RKO (cell line): ENCODE results near the gene DUSP28.
"Not testable (repeated sequence)": the region's sequence is repeated elsewhere in the genome, so short reads cannot be mapped to it uniquely, and the experiment has no call there.

ENCODE experiments used
- DNase-seq: peaks from one replicate; pipeline ENCODE4 v3.0.0-alpha.2; 2016; ENCODE audit warnings: low spot score

DUSP28 gene

DNA sequence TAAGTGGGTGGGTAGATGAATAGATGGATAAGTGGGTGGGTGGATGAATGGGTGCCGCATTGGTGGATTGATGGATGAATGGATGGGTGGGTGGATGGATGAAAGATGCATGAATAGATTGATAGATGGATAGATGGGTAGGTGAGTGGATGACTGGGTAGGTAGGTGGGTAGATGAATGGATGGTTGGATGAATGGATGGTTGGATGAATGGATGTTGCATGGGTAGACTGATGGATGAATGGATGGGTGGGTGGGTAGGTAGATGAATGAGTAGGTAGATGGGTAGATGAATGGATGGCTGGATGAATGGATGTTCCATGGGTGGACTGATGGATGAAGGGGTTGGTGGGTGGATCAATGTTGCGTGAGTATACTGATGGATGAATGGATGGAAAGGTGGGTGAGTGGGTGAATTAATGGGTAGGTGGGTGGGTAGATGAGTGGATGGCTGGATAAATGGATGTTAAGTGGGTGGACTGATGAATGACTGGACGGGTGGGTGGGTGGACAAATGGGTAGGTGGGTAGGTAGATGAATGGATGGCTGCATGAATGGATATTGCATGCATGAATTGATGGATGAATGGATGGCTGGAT lies 32.9 kb upstream of the DUSP28 start:
- DNase-seq: no peak

DNA sequence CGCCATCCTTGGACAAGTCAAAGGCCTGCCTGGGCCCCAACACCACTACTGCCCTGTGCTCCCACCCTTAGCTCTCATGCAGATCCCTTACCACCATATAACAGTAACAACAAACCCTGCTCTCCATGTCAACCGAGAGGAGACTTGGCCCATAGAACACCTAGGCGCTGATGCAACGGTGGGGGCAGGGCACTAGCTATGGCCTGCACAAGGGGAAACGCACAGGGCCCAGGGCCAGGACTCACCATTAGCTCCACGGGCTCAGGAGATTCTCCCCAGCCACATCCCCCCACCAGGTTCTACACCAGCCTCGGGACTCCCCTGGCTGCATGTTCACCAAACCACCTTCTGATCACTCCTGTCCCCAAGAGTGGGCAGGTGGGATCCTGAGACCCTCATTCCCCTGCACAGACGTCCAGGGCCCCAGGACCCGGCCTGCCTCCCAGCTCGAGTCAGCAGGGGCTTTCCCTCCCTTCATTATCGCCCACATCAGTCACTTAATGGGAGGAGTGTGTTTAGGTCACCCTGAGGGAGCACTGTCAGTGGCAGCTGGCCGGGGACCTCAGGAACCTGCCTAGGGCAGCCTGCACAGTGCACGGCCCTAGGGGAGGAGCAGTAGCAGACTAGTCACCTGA lies 31.6 kb upstream of the DUSP28 start:
- no peak for DNase-seq

DNA sequence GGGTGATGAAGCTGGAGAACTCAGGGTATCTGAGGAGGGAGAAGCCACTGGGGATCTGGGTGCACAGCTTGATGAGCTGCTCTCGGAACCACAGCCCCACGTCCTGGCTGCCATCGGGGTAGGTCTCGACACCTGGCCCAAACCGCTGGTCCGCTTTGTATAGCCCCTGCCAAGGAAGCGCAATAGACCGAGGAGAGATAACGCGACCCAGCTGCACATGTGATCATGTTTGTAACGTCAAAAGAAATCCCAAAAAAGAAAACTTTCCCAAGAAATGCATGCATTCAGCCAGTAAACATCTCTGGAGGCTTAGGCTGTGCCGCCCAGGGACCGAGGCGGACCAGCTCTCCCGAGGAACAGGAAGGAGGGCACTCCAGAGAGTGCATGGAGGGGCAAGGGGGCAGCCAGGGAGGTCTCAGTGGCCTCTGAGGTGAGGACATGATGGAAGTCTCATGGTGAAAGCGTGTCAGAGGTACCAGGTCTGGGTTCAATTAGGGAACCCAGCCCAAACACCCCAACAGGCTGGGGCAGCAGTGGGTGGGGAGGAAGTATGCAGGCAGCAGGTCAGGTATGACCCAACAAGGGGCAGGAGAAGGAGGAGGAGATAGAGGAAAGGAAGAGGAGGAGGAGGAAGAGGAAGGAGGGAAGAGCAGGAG lies 30.7 kb upstream of the DUSP28 start:
- DNase-seq: no peak

DNA sequence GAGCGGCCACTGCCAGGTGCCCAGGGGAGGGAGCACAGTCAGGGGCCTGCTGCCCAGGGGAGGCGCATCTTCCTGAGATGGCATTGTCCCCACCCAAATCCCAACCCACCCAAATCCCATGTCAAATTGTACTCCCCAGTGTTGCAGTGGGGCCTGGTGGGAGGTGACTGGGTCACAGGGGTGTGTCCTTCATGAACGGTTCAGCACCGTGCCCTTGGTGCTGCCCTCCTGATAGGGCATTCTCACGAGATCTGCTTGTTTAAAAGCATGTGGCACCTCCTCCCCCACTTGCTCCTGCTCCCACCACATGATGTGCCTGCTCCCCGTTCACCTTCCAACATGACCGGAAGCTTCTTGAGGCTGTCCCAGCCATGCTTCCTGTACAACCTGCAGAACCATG lies 30.0 kb upstream of the DUSP28 start:
- no peak for DNase-seq

DNA sequence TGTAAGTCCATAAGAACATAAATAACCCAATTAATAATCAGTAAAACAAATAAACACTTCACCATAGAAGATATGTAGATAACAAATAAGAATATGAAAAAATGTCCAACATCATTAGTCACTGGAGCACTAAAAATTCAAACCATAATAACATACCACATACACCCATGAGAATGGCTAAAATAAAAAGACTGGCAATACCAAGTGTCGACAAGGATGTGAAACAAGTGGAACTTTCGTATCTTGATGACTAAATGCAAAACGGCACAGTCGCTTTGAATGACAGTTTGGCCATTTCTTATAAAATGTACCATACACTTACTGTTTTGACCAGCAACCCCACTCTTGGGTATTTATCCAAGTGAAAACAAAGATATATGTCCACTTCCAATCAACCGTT lies 29.1 kb upstream of the DUSP28 start:
- DNase-seq: no peak

DNA sequence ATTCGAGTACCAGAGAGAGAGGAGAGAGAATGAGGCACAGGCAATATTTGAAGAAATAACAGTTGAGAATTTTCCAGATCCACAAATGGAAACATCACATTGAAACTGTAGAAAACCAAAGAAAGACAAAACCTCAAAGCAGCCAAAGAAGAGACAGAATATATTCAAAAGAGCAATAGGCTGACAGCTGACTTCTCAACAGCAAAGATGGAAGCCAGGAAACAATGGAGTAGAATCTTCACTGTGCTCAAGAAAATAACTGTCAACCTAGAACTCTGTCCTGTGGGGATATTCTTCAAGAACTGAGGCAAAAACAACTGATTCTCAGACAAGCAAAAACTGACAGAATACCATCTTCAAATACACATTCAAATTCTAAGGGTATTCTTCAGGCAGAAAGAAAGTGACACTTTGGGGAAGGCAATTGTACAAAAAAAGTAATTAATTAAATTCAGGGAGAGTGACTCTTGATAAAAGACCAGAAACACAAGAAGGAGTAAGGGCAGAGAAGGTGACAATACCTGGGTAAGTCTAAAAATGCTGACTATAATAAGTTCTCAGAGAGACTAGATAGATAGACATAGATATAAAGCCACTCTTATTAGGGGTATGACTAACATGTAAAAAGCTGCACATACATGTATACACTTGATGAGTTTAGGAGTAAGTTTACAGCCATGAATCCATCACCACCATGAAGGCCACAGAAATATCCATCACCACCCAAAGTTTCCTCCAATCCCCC lies 28.0 kb upstream of the DUSP28 start:
- peak; percentile 30 for DNase-seq

DNA sequence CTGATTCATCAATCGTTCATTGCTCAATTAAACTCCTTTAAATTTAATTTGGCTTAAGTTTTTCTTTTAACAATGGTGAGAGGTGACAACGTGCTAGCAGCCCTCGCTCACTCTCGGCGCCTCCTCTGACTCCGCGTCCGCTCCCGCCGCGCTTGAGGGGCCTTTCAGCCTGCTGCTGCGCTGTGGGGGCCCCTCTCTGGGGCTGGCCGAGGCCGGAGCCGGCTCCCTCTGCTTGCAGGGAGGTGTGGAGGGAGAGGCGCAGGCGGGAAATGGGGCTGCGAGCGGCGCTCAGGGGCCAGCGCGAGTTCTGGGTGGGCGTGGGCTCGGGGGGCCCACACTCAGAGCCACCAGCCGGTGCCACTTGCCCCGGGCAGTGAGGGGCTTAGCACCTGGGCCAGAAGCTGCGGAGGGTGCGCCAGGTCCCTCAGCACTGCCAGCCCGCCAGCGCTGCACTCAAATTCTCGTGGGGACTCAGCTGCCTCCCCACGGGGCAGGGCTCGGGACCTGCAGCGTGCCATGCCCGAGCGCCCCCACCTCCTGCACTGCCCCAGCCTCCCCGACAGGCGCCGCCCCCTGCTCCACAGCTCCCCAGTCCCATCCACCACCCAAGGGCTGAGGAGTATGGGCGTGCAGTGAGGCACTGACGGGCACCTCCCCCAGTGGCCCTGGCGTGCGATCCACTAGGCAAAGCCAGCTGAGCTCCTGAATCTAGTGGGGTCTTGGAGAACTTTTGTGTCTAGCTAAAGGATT lies 22.0 kb upstream of the DUSP28 start:
- no peak for DNase-seq

DNA sequence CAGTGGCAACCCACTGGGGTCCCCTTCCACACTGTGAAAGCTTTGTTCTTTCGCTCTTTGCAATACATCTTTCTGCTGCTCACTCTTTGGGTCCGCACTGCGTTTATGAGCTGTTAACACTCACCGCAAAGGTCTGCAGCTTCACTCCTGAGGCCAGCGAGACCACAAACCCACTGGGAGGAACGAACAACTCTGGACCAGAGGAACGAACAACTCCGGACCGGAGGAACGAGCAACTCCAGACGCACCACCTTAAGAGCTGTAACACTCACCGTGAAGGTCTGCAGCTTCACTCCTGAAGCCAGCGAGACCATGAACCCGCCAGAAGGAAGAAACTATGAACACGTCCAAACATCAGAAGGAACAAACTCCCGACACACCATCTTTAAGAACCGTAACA lies 21.1 kb upstream of the DUSP28 start:
- DNase-seq: not testable (repeated sequence)

DNA sequence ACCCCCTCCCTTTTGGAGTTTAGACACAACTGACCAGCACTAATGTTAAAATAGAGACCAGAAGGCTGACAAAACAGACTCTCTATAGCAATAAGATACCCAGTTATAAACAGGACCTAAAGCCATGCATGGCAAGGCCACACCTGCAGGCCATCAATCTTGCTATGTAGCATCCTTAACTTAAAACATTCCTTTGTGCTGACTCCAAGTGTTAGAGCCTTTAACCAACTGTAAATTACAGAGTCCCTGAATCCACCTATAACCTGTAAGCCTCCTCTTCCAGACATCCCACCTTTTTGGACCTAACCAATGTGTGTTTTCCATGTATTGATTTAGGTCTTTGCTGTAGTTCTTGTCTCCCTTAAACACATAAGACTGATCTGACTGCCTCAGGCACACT lies 20.3 kb upstream of the DUSP28 start:
- DNase-seq: no peak

DNA sequence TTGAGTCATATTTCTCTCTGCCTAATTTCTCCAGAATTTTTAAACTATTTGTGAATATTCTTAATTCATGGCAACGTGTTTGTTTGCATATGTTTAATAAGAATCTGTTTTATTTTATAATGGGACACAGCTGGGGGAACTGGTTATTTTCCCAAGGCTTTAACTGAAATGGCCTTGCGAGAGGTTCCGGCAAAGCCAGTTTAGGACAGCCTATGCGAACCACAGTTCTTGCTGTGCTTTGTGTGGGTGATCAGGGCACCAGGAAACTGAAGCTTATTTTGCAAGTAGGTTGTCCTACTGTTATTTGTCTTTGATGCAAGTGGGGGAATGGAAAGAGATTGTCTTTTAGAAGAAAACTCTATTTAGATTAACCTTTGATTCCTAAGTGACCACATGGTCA lies 8.9 kb upstream of the DUSP28 start:
- no peak for DNase-seq

DNA sequence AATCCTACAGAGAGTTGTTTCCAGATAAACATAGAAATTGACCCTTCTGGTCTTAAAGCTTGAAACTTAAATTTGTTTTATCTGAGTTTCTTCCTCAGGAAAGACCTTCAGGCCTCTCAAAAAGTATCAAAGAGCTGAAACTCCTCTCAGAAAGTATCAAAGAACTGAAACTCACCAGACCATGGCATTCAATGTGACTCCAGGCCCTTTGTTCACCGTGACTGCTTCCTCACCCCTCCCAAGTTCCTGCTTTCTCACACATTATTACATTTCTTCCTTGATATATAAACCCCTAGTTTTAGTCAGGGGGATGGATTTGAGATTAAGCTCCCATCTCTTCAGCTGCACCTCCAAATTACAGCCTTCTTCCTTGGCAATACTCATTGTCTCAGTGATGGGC lies 8.3 kb upstream of the DUSP28 start:
- no peak for DNase-seq

DNA sequence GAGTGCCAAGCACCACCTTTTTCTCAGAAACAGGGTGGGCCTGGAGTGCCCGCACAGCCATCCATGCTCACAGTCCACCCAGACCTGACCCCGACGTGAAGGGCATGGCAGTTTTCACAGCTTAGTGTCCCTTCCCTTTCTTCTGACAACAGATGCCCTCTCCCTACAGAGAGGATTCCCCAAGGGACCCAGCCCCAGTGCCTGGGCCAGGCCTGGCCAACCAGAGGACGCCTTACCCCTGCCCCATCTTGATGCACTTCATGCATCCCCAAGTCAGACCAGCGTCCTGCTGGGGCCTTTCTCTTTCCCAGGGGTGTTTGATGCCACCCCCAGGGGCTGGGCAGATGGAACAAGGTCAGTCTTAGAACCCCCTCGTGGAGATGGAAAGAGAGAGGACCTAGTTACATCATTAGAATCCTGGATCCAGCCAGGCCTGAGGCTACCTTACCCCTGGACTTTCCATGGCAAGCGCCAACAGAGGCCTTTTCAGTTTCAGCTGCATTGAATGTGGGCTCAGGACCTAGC lies 6.1 kb upstream of the DUSP28 start:
- no peak for DNase-seq

DNA sequence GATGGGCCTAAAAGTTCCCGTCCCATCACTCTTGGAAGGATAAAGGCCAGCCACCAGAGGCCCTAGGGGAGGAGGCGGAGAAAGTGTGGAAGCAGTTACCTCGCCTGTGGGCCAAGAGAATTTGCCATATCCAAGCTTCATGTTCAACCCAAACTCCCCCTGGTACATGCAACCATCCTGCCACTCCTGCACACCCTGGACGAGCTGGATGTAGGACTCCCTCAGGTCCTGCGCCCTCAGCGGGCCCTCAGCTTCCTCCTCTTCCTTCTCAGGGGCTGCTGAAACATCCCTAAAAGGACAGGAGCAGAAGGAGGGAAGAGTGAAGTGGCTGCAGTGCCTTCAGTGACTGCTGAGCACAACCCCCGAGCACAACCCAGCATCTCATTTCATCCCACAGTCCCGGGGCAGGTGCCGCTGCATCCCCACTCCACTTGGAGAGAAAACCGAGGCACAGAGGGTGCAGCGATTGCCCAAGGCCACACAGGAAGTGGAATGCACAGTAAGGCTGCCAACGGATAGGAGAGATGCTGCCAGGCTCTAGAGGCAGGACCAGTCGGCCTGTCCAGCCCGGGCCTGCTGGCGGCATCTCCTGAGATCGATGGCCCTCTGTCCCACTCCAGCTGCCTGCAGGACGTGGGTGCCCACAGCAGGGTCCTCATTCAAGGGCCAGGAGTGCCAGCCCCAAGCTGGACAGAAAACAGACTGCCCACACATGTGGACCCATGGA lies 5.2 kb upstream of the DUSP28 start:
- no peak for DNase-seq

DNA sequence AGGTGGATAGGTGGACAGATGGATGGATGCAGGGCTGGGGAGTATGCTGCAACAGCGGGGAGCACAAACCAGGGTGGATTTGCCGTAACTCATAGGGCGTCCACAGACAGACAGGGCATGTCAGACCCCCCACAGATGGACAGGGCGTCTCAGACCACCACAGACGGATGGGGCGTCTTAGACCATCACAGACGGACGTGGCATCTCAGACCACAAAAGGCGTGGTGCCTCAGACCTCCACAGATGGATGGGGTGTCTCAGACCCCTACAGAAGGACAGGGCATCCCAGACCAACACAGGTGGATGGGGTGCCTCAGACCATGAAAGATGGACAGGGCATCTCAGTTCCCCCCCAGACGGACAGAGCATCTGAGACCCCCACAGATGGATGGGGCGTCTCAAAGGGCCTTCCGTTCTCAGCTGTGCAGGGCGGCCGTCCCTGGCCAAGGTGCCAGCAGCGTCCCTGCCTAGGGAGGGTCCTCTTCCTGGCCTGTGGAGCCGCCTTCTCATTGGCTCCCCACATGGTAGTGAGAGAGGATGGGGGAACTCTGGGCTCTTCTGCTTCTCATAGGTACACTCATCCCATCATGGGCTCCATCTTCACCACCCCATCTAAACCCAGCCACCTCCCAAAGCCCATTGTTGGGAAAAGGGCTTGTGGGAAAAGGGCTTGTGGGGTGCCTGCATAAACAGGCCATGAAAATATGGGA lies 4.5 kb upstream of the DUSP28 start:
- no peak for DNase-seq

DNA sequence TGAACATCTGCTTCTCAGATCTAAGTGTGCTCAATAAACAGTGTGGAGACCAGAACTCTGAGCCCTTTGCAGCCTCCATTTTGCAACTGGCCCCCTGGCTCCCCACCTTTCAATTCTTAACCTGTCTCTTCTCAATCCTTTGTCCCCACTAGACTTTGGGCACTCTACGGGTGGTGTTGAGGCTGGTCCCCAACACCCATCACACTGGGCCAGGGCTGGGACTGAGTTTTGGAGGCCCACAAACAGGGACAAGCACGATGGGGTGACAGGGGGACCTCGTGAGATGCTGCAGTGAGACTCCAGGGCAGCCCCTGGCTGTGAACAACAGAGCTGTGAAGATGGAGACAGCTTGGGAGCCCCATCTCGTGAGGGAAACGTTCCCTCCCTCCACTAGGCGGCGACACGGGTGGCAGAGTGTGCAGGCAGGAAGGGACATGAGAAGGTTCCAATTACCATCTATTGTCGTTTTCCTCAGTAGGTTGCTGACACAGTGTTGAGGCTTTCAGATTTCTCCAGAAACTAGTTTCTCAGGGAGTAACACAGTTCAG lies 3.5 kb upstream of the DUSP28 start:
- DNase-seq: peak; percentile 46

DNA sequence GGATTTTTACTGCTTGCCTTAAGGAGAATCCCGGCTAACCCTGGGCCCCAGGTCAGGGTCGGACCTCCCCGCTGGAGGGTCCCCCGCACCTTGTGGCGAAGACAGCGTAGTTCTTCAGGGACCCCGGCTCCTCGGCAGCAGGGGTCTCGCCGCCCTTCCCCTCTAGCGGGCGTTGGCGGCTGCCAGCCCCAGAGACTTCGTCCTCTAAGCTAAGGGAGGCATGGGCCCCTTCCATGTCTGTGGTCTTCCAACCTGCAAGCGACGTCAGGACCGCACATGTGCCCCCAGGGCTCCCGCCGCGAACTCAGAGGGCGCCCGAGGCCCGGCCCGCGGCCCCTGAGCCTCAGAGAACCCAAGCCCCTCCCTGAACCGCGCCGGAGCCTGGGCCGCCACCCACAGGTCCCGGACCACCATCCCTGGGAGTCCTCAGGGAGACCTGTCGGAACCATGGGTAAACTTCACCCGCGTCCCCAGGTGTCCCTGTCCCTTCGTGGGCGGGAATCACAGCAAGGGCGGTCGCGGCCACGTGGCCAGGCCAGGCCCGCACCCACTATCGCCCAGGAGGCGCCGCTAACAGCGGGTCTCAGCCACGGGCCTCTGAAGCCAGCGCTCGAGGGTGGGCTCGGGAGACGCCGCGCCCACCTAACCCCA lies 2.9 kb upstream of the DUSP28 start:
- no peak for DNase-seq

DNA sequence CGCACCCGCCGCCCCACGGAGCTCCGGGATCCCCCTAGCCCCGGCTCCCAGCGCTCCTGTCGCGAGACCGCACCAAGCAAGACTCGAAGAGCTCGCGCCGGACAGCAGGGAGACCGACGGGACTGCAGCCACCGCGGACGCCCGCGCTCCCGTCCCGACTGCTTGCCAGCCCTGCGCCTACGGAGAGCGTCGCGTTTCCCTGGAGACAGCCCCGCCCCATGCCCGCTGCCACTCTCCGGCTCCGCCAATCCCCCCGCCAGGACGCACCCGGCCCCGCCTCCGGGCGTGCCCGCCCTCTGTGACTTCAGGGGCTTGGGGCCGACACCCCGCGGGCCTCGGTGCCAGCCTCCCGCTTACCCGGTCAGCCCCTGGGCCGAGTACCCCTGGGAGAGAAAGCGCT lies 2.3 kb upstream of the DUSP28 start, which contains the start of gene ANKMY1:
TSS of gene ANKMY1 (minus strand) at position 181 of the 400 bp plus-strand sequence. CDS start 653 bp downstream, outside the sequence.
- DNase-seq: no peak

DNA sequence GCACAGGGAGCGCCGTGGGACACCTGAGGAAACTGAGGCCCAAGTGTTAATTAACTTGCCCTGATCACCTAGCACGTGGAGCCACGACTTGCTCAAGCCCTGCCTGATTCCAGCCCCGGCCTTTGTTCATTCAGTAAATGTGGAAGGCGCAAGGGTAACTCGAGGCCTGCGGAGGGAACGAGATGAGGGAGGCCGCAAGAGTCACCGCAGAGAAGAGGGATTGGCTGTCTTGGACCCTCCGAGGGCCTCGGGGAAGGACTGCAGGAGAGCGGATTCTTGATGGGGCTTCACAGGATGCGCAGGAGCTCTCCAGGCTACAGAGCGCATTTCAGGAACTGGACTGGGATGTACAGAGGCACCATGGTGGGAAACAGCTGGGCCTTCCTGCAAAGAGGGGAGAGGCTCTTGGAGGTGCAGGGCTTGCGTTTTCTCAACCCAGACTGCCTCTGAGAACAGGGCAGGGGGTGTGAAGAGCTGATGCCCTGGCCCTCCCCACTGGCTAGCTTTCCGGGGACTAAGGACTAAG lies 1.9 kb upstream of the DUSP28 start:
- DNase-seq: no peak

DNA sequence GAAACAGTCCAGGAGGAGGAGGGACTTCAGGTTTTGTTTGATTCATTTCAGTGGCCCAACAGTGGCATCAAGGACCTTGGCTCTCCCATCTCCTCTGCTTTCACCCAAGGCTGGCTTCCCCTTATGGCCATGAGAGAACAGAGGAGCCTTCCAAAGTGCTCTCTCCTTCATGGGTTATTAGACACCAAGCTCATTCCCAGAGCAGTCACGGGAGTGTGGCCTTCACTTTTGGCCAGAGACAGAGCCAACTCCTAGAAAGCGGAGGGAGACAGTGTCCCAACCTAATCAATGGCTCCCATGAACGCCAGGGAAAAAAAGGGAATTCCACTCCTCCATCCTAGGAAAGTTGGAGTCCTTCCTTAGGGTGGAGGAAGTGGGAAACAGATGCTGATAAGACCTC lies 871 bp upstream of the DUSP28 start:
- no peak for DNase-seq
